Hypothalamus (tissue), 51 donors: Measurements from ENCODE around the gene SAMD4A.
"Not testable (repeated sequence)": the region's sequence is repeated elsewhere in the genome, so short reads cannot be mapped to it uniquely, and the experiment has no call there.

Source experiments
- DNase-seq, 51 donors: peaks; one replicate each; lab custom pipeline; 2025; lab: John Stamatoyannopoulos, UW

SAMD4A gene

GRCh38 chr14:54722791-54723432 is 156.0 kb downstream of the SAMD4A start:
- DNase-seq, result peak in 1 of 51 donors; percentile 9

- DNase-seq, result no peak
Observed at GRCh38 chr14:54724123-54724522, 157.2 kb downstream of the SAMD4A start.

- DNase-seq, result no peak
Observed at GRCh38 chr14:54724676-54725325, 157.9 kb downstream of the SAMD4A start.

GRCh38 chr14:54725998-54726397 is 159.1 kb downstream of the SAMD4A start:
- no peak for DNase-seq

- DNase-seq, result no peak
Observed at GRCh38 chr14:54727929-54728328, 161.0 kb downstream of the SAMD4A start.

GRCh38 chr14:54728700-54729527 is 162.0 kb downstream of the SAMD4A start:
- peak in 1 of 51 donors; percentile 44 for DNase-seq

- DNase-seq, result peak in 1 of 51 donors; percentile 49
Observed at GRCh38 chr14:54730156-54730961, 163.4 kb downstream of the SAMD4A start.

- no peak for DNase-seq
Observed at GRCh38 chr14:54734966-54735365, 168.0 kb downstream of the SAMD4A start.

- DNase-seq, result peak in 10 of 51 donors; percentile 9 to 32 (median 20)
Observed at GRCh38 chr14:54735424-54735823, 168.5 kb downstream of the SAMD4A start.

GRCh38 chr14:54737132-54737711 is 170.3 kb downstream of the SAMD4A start:
- no peak for DNase-seq

- DNase-seq, result peak in 1 of 51 donors; percentile 16
Observed at GRCh38 chr14:54738009-54738408, 171.1 kb downstream of the SAMD4A start.

GRCh38 chr14:54739514-54739913 is 172.6 kb downstream of the SAMD4A start:
- DNase-seq, result no peak

GRCh38 chr14:54742492-54743350 is 175.8 kb downstream of the SAMD4A start:
- DNase-seq, result no peak

- no peak for DNase-seq
Observed at GRCh38 chr14:54743382-54743781, 176.5 kb downstream of the SAMD4A start.

GRCh38 chr14:54746019-54746418 is 179.1 kb downstream of the SAMD4A start:
- no peak for DNase-seq

GRCh38 chr14:54747616-54748015 is 180.7 kb downstream of the SAMD4A start:
- no peak for DNase-seq

- DNase-seq, result no peak
Observed at GRCh38 chr14:54749180-54749579, 182.3 kb downstream of the SAMD4A start.

GRCh38 chr14:54749727-54750126 is 182.8 kb downstream of the SAMD4A start:
- peak in 11 of 51 donors; percentile 6 to 29 (median 13) for DNase-seq

GRCh38 chr14:54752611-54753010 is 185.7 kb downstream of the SAMD4A start:
- DNase-seq, result not testable (repeated sequence)
